GM12872 (cell line): ENCODE results near the gene COMTD1.

Experiments used
- TF ChIP-seq, protein P1 (sequence below): IDR thresholded peaks from 3 replicates; pipeline ENCODE4 v1.5.1; 2011; ENCODE audit warnings: low read depth, mild to moderate bottlenecking, low read length, moderate library complexity; ENCODE audit not compliant: insufficient read depth

COMTD1 gene

GRCh38 chr10:75203724-75204123 is 32.0 kb downstream of the COMTD1 start:
- TF ChIP-seq, protein P1, sequence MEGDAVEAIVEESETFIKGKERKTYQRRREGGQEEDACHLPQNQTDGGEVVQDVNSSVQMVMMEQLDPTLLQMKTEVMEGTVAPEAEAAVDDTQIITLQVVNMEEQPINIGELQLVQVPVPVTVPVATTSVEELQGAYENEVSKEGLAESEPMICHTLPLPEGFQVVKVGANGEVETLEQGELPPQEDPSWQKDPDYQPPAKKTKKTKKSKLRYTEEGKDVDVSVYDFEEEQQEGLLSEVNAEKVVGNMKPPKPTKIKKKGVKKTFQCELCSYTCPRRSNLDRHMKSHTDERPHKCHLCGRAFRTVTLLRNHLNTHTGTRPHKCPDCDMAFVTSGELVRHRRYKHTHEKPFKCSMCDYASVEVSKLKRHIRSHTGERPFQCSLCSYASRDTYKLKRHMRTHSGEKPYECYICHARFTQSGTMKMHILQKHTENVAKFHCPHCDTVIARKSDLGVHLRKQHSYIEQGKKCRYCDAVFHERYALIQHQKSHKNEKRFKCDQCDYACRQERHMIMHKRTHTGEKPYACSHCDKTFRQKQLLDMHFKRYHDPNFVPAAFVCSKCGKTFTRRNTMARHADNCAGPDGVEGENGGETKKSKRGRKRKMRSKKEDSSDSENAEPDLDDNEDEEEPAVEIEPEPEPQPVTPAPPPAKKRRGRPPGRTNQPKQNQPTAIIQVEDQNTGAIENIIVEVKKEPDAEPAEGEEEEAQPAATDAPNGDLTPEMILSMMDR, result no peak

GRCh38 chr10:75202321-75203045 is 33.3 kb downstream of the COMTD1 start:
- TF ChIP-seq, protein P1, result no peak

GRCh38 chr10:75201793-75202307 is 33.9 kb downstream of the COMTD1 start:
- TF ChIP-seq, protein P1, result no peak

GRCh38 chr10:75197906-75198305 is 37.9 kb downstream of the COMTD1 start:
- TF ChIP-seq, protein P1, result no peak

DNA sequence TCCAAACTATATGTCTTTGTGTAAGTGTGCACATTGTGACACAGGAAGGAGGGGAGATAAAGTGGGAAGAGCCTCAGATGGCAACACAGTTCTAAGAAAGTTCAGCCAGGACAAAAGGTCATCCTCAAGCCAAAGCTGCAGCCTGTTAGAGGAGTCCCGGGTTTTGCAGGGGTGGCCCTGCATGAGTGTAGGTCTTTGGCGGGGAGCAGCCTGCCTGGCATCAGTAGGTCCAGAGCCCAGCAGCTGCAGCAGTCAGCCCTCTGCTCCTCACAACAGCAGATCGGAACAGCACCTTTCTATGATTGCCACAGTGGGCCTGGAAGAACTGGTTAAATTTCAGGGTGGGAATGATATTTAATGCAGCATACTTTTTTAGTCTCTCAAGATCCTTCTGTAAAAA is 38.7 kb downstream of the COMTD1 start:
- TF ChIP-seq, protein P1, result no peak

DNA sequence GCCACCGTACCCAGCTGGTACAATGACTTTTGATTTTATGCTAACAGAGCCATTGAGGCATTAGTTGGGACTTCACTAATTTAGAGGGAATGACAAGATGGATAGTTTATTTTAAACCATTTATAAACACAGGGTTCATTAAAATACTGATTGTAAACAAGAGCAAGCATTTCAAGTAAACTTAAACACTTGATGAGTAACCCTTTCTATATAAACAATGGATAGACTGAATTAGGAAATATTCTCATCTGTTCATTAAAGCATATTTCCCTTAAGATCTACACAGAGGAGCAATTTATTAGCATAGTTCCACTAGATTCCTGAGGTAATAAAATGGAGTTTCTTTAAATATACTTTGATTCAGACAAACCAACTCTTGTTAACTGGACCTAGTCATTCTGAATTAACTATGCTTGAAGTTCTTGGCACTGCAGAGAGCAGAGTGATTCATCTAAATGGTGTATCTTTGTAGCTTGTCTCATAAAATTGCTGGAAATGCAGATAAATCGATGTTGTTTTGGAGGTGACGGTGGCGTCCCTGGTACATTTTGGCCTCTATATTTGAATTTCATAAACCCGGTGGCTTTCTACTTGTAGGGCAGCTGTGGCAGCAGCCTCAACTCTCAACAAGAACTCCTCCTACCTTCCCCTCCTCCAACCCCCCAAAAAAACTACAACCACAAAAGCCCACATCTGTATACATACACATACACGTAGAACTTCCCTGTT is 40.6 kb downstream of the COMTD1 start:
- TF ChIP-seq, protein P1, result no peak

GRCh38 chr10:75191821-75192568 is 43.8 kb downstream of the COMTD1 start:
- TF ChIP-seq, protein P1, result no peak
